COLO829 (cell line): ENCODE results near the gene FCER2.

Experiments used
- DNase-seq: peaks from one replicate; pipeline ENCODE4 v3.0.0; 2012; ENCODE audit warnings: low spot score

FCER2 gene

GRCh38 chr19:7699417-7700401 lies 2.2 kb downstream of the FCER2 start:
- no peak for DNase-seq

GRCh38 chr19:7699003-7699402 lies 2.9 kb downstream of the FCER2 start:
- no peak for DNase-seq

- DNase-seq = no peak
These were observed 3.3 kb downstream of the FCER2 start for GRCh38 chr19:7698583-7698982.

GRCh38 chr19:7697721-7698287 lies 4.1 kb downstream of the FCER2 start:
- no peak for DNase-seq

- no peak for DNase-seq
These were observed 7.4 kb downstream of the FCER2 start for GRCh38 chr19:7694499-7694898.

GRCh38 chr19:7692417-7693088 lies 9.4 kb downstream of the FCER2 start:
- DNase-seq = no peak

- no peak for DNase-seq
These were observed 10.4 kb downstream of the FCER2 start for GRCh38 chr19:7691497-7691896.

- DNase-seq = no peak
These were observed 11.1 kb downstream of the FCER2 start for GRCh38 chr19:7690779-7691258.

- DNase-seq = no peak
These were observed 12.8 kb downstream of the FCER2 start for GRCh38 chr19:7689165-7689564.

- no peak for DNase-seq
These were observed 14.8 kb downstream of the FCER2 start for GRCh38 chr19:7687177-7687576.

- DNase-seq = no peak
These were observed 16.1 kb downstream of the FCER2 start for GRCh38 chr19:7685546-7686445.

GRCh38 chr19:7682175-7682855 lies 19.6 kb downstream of the FCER2 start:
- DNase-seq = no peak

GRCh38 chr19:7681340-7682174 lies 20.4 kb downstream of the FCER2 start:
- DNase-seq = peak; percentile 62

- DNase-seq = peak; percentile 66
These were observed 21.2 kb downstream of the FCER2 start, which contains the start of gene TRAPPC5 for GRCh38 chr19:7680606-7681339. TRAPPC5 (plus strand) TSS chr19:7680833; CDS start chr19:7682254, 1,421 bp downstream.

- no peak for DNase-seq
These were observed 21.9 kb downstream of the FCER2 start for GRCh38 chr19:7679771-7680605.

GRCh38 chr19:7678971-7679751 lies 22.8 kb downstream of the FCER2 start:
- no peak for DNase-seq

GRCh38 chr19:7677669-7678311 lies 24.1 kb downstream of the FCER2 start:
- no peak for DNase-seq
